Liver (tissue), 3 donors: ENCODE results near the gene GFY.

Experiments used
- CTCF ChIP-seq: fragments of 150-350 bp; IDR thresholded peaks from 2 replicates; pipeline ENCODE4 v1.5.1; 2017; ENCODE audit warnings: improper control_type of control experiment, low read depth, low read length; ENCODE audit not compliant: missing input control
- REST ChIP-seq: IDR thresholded peaks from 2 replicates; pipeline ENCODE4 v1.6.1; 2016; ENCODE audit warnings: antibody characterized with exemption, mild to moderate bottlenecking
- TAF1 ChIP-seq: conservative IDR thresholded peaks from 2 replicates; pipeline ENCODE4 v1.6.1; 2016; ENCODE audit warnings: antibody characterized with exemption, mild to moderate bottlenecking
- donor health status: healthy.
- donor health status: healthy.

- TF ChIP-seq TAF1 = no peak
- TF ChIP-seq CTCF = no peak
- no peak for TF ChIP-seq REST
Measured at GRCh38 chr19:49387936-49388372, 37.2 kb upstream of the GFY start, which contains the start of gene KASH5.
